ENCODE measurements around the gene CAB39L. TPM values are rescaled to one million over a fixed set of nuclear protein-coding genes. Genes with fewer than 3 reads are reported as not detected.
"Not testable (repeated sequence)": the region's sequence is repeated elsewhere in the genome, so short reads cannot be mapped to it uniquely, and the experiment has no call there.

The CAB39L gene
- total RNA-seq, 1 donor from 2014 or later, result 13.2 TPM

DNA sequence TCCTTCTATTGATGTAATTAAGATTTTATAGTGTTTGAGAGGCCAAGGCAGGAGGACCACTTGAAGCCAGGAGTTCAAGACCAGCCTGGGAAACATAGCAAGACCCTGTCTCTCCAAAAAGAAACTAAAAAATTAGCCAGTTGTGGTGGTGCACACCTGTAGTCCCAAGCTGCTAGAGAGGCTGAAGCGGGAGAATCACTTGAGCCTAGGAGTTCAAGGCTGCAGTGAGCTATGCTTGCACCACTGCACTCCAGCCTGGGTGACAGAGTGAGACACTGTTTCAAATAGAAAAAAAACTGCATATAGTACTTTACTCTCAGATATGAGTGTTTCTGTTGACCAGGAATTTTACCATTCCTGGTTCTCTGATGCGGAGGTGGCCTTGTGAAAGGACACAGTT is 147.2 kb downstream of the CAB39L start:
- H3K27ac ChIP-seq (ENCODE audit: low read depth, low read length), result no peak overlapping the region
- no peaks in the 10 kb centered on the region for H3K36me3 ChIP-seq (ENCODE audit: insufficient read depth, low read length)
- peaks cover 7% of the 10 kb centered on the region for H3K4me1 ChIP-seq (ENCODE audit: insufficient read depth, low read length)
- H3K27me3 ChIP-seq (ENCODE audit: insufficient read depth, low read length), result no peaks in the 10 kb centered on the region
- FAIRE-seq (no peak), DNase-seq (ENCODE audit: low read depth) (no peak)
- H4K20me1 ChIP-seq (ENCODE audit: insufficient read depth, low read length), result no peaks in the 10 kb centered on the region
- no peak overlapping the region for H3K9ac ChIP-seq (ENCODE audit: low read length)
- H3K36me3 Mint-ChIP-seq (ENCODE audit: low read depth, unreplicated experiment), result no peaks in the 10 kb centered on the region
- no peaks in the 10 kb centered on the region for H3K79me2 ChIP-seq (ENCODE audit: insufficient read depth, low read length)
- no peak overlapping the region for H3K4me3 ChIP-seq (ENCODE audit: insufficient read depth, low read depth, low read length)
- TF ChIP-seq EZH2 (IDR thresholded peaks at IDR 0.05; ENCODE audit: insufficient read depth, low read length), result no peak
- TF ChIP-seq, protein P1, sequence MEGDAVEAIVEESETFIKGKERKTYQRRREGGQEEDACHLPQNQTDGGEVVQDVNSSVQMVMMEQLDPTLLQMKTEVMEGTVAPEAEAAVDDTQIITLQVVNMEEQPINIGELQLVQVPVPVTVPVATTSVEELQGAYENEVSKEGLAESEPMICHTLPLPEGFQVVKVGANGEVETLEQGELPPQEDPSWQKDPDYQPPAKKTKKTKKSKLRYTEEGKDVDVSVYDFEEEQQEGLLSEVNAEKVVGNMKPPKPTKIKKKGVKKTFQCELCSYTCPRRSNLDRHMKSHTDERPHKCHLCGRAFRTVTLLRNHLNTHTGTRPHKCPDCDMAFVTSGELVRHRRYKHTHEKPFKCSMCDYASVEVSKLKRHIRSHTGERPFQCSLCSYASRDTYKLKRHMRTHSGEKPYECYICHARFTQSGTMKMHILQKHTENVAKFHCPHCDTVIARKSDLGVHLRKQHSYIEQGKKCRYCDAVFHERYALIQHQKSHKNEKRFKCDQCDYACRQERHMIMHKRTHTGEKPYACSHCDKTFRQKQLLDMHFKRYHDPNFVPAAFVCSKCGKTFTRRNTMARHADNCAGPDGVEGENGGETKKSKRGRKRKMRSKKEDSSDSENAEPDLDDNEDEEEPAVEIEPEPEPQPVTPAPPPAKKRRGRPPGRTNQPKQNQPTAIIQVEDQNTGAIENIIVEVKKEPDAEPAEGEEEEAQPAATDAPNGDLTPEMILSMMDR (IDR thresholded peaks at IDR 0.05; ENCODE audit: insufficient read depth, low read depth, low read length), result no peak
- H3K4me1 Mint-ChIP-seq (ENCODE audit: low read depth, unreplicated experiment), result peaks cover 7% of the 10 kb centered on the region
- H3K27me3 Mint-ChIP-seq (ENCODE audit: low read depth, unreplicated experiment), result no peaks in the 10 kb centered on the region
- H3K4me3 Mint-ChIP-seq (ENCODE audit: unreplicated experiment), result no peak overlapping the region
- H3K27ac Mint-ChIP-seq (ENCODE audit: unreplicated experiment), result no peak overlapping the region
- no peaks in the 10 kb centered on the region for H3K9me3 Mint-ChIP-seq (ENCODE audit: unreplicated experiment)
- no peak overlapping the region for H2AFZ ChIP-seq (ENCODE audit: low read depth, low read length)
- H3K4me2 ChIP-seq (ENCODE audit: low read length), result no peak overlapping the region
- H3K9me3 ChIP-seq (ENCODE audit: insufficient read depth, low read depth, low read length), result no peaks in the 10 kb centered on the region

DNA sequence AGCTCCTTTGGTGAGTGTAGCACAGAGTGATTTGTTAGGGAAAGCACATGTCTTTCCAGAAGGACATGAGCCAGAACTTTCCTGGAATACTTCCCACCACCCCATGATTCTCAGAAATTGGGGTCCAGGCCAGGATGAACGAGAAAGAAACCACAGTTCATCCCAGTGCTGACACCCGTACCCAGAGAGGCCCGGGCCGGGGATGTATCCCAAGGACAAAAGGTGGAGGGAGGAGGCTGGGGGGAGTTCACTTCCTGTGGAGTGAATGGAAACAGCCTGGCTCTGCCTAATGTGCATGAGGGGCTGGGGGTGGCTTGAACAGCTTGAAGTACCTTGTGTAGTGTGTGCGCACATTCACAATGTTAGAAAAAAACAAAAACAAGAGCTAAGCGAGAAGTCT is 148.6 kb downstream of the CAB39L start:
- Histone ChIP-seq H3K9ac (ENCODE audit: low read length) (no peak overlapping the region), H3K4me1 (ENCODE audit: insufficient read depth, low read length) (peaks cover 3% of the 10 kb centered on the region), H3K4me3 (ENCODE audit: insufficient read depth, low read depth, low read length) (no peak overlapping the region), H3K27me3 (ENCODE audit: insufficient read depth, low read length) (no peaks in the 10 kb centered on the region), H3K36me3 (ENCODE audit: insufficient read depth, low read length) (no peaks in the 10 kb centered on the region), H2AFZ (ENCODE audit: low read depth, low read length) (no peak overlapping the region), H3K9me3 (ENCODE audit: insufficient read depth, low read depth, low read length) (no peaks in the 10 kb centered on the region), H3K27ac (ENCODE audit: low read depth, low read length) (no peak overlapping the region), H4K20me1 (ENCODE audit: insufficient read depth, low read length) (no peaks in the 10 kb centered on the region), H3K4me2 (ENCODE audit: low read length) (no peak overlapping the region), H3K79me2 (ENCODE audit: insufficient read depth, low read length) (no peaks in the 10 kb centered on the region)
- TF ChIP-seq, protein P1 (IDR thresholded peaks at IDR 0.05; ENCODE audit: insufficient read depth, low read depth, low read length), result no peak
- no peak for TF ChIP-seq EZH2 (IDR thresholded peaks at IDR 0.05; ENCODE audit: insufficient read depth, low read length)
- peaks cover 5% of the 10 kb centered on the region for H3K4me1 Mint-ChIP-seq (ENCODE audit: low read depth, unreplicated experiment)
- no peak overlapping the region for H3K27ac Mint-ChIP-seq (ENCODE audit: unreplicated experiment)
- H3K36me3 Mint-ChIP-seq (ENCODE audit: low read depth, unreplicated experiment), result no peaks in the 10 kb centered on the region
- no peaks in the 10 kb centered on the region for H3K27me3 Mint-ChIP-seq (ENCODE audit: low read depth, unreplicated experiment)
- H3K9me3 Mint-ChIP-seq (ENCODE audit: unreplicated experiment), result no peaks in the 10 kb centered on the region
- DNase-seq (ENCODE audit: low read depth) (no peak), FAIRE-seq (no peak)
- no peak overlapping the region for H3K4me3 Mint-ChIP-seq (ENCODE audit: unreplicated experiment)

DNA sequence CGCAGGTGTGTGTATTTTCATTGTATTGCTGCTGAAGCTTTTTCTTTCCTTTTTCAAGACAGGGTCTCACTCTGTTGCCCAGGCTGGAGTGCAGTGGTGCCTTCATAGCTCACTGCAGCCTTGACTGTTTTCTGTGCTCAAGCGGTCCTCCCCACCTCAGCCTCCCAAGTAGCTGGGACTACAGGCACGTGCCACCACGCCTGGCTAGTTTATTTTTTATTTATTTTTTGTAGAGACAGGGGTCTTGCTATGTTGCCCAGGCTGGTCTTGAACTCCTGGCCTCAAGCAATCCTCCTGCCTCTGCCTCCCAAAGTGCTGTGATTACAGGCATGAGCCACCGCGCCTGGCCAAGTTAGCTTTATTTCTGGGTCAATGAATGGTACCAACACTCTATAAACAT is 149.1 kb downstream of the CAB39L start:
- H3K36me3 Mint-ChIP-seq (ENCODE audit: low read depth, unreplicated experiment); H3K27me3 Mint-ChIP-seq (ENCODE audit: low read depth, unreplicated experiment); H3K4me2 ChIP-seq (ENCODE audit: low read length); H3K9me3 ChIP-seq (ENCODE audit: insufficient read depth, low read depth, low read length); H3K4me3 Mint-ChIP-seq (ENCODE audit: unreplicated experiment); H4K20me1 ChIP-seq (ENCODE audit: insufficient read depth, low read length); H3K4me3 ChIP-seq (ENCODE audit: insufficient read depth, low read depth, low read length); FAIRE-seq; H3K79me2 ChIP-seq (ENCODE audit: insufficient read depth, low read length); H3K36me3 ChIP-seq (ENCODE audit: insufficient read depth, low read length); H3K27ac ChIP-seq (ENCODE audit: low read depth, low read length); H2AFZ ChIP-seq (ENCODE audit: low read depth, low read length); H3K27ac Mint-ChIP-seq (ENCODE audit: unreplicated experiment); H3K27me3 ChIP-seq (ENCODE audit: insufficient read depth, low read length); DNase-seq (ENCODE audit: low read depth); H3K4me1 ChIP-seq (ENCODE audit: insufficient read depth, low read length); H3K9ac ChIP-seq (ENCODE audit: low read length); H3K4me1 Mint-ChIP-seq (ENCODE audit: low read depth, unreplicated experiment); H3K9me3 Mint-ChIP-seq (ENCODE audit: unreplicated experiment): not testable (repeated sequence)

Data from astrocyte (in vitro differentiated cells and primary cell).